Naive thymus-derived CD8-positive, alpha-beta T cell (primary cell): ENCODE data around the gene ARHGAP22. TPM values are rescaled to one million over a fixed set of nuclear protein-coding genes. Genes with fewer than 3 reads are reported as not detected.
A peak's percentile ranks its signal among the peaks of the same experiment; 100 is the strongest.

ENCODE experiments used
- ATAC-seq, 2 donors: fragments of 150-1000 bp; cut with Tn5 transposase in 1 of 2; sonication (Bioruptor Pico), chemical (Tn5 transposase) in 1 of 2; 1 replicate in 1 of 2; 2 replicates in 1 of 2; pipeline ENCODE4 v1.10.0; 2021; ENCODE audit warnings: mild to moderate bottlenecking in 2 of 2, moderate library complexity in 2 of 2
- POLR2A ChIA-PET: fragments of 350-600 bp; sonication (Branson Sonifier 250); formaldehyde crosslinking; loops from one replicate; lab custom pipeline; 2021; ENCODE audit warnings: antibody characterized with exemption; lab: Charles Lee
- DNase-seq, 10 donors: peaks; one replicate each; pipeline versions ENCODE4 v3.0.0 to v3.0.0-alpha.2; 2020 to 2022
- H3K27ac Mint-ChIP-seq, 10 donors: one replicate each; pipeline ENCODE4 v1.8.0; 2020 to 2022; ENCODE audit warnings: mild to moderate bottlenecking in 10 of 10, mixed read lengths in 10 of 10, moderate library complexity in 4 of 10, inconsistent platforms in 1 of 10
- H3K27me3 Mint-ChIP-seq, 5 donors: one replicate each; pipeline ENCODE4 v1.8.0; 2021 to 2022; ENCODE audit warnings: mixed read lengths in 5 of 5
- H3K36me3 Mint-ChIP-seq, 3 donors: one replicate each; pipeline ENCODE4 v1.8.0; 2020 to 2022; ENCODE audit warnings: mixed read lengths in 3 of 3, mild to moderate bottlenecking in 2 of 3, inconsistent platforms in 1 of 3
- H3K4me1 Mint-ChIP-seq, 4 donors: one replicate each; pipeline ENCODE4 v1.8.0; 2021 to 2022; ENCODE audit warnings: mixed read lengths in 4 of 4
- H3K4me3 Mint-ChIP-seq, 10 donors: one replicate each; pipeline ENCODE4 v1.8.0; 2020 to 2022; ENCODE audit warnings: mild to moderate bottlenecking in 10 of 10, mixed read lengths in 10 of 10, moderate library complexity in 6 of 10, inconsistent platforms in 1 of 10
- H3K9me3 Mint-ChIP-seq, 9 donors: one replicate each; pipeline ENCODE4 v1.8.0; 2020 to 2022; ENCODE audit warnings: mixed read lengths in 9 of 9, mild to moderate bottlenecking in 3 of 9, inconsistent platforms in 1 of 9, moderate library complexity in 1 of 9
- polyA plus RNA-seq, 3 donors: library from polyadenylated mRNA; unstranded; fragments of 300-500 nt; fragmentation: Illumina TruSeq; gene quantifications; one replicate each; pipeline ENCODE4 v1.2.3, GENCODE V29; 2021
- total RNA-seq, 8 experiments: library from RNA in 2 of 8; stranded (reverse) in 2 of 8; gene quantifications; one replicate each; pipeline ENCODE4 v1.2.3 and lab custom pipeline; 2021 to 2026

The ARHGAP22 gene
- total and polyA plus RNA-seq, 5 experiments from 2014 or later = 0.88 TPM; not detected in 4

DNA sequence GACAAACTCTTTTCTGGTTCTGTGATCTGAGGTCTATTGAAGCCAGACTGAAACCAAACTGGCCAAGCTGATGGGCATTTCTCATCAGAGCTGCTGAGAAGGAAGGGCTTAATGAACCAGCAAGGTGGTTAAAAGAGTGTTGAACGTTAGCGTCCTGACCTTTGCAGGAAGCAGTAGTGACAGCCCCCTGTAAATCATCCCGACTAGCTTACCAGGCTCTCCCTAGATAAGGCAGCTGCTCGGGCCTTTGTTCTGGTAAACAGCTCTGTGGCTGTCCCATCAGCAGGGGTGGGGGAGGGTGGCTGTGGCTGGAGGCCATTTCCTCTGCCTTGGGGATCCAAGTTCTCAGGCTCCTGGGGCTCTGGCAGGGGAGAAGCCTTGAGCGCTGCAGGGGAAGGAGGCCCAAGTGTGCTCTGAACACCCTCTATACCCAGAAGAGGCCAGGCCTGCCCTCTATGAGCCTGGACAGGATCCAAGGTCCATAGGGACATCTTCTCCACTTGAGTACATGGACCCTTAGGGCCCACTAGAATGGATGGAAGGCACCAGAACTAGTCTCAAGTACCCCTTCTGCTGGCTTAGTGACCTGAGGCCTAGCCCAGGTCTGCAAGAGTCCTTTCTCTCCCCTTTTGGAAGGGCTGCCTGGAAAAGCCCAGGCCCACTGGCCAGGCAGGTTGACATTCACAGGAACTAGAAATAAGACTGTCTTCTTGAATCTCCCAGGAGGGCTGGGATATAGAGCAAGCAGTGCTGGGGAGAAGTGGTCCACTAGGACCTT is 134.6 kb downstream of the ARHGAP22 start:
- Mint-ChIP-seq H3K27ac (peak overlapping the region in 1 of 10 donors; percentile 1), H3K9me3 (no peaks in the 10 kb centered on the region), H3K36me3 (no peaks in the 10 kb centered on the region), H3K4me3 (no peak overlapping the region), H3K4me1 (no peaks in the 10 kb centered on the region), H3K27me3 (peaks cover 0 to 2% (median 0%) of the 10 kb centered on the region in 5 donors)
- POLR2A ChIA-PET = no interaction called here
- ATAC-seq (no peak), DNase-seq (peak in 2 of 10 donors; percentile 10 to 53)

DNA sequence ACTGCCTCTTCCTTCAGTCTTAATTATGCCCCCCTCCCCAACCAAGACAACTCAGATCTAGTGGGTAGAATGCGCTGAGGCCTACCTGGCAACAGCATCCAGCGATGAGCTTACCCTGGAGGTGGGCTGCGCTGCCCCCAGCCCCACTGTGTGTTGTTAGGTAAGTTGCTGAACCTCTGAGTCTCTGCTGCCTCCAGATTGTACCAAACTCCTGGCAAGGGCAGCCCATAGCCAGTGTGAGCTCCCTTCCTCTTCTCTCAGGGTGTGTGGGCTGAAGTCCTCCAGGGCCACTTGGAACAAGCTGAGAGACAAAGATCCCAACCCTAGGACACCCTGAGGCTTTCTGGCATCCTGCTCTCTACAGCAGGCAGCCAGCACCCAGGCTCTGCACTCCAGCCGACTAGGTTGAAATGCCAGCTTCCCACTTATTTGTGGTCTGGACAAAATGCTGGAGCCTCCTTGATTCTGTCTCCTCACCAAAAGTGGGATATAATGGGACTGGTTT is 135.3 kb downstream of the ARHGAP22 start:
- no peak overlapping the region for H3K4me3 Mint-ChIP-seq

DNA sequence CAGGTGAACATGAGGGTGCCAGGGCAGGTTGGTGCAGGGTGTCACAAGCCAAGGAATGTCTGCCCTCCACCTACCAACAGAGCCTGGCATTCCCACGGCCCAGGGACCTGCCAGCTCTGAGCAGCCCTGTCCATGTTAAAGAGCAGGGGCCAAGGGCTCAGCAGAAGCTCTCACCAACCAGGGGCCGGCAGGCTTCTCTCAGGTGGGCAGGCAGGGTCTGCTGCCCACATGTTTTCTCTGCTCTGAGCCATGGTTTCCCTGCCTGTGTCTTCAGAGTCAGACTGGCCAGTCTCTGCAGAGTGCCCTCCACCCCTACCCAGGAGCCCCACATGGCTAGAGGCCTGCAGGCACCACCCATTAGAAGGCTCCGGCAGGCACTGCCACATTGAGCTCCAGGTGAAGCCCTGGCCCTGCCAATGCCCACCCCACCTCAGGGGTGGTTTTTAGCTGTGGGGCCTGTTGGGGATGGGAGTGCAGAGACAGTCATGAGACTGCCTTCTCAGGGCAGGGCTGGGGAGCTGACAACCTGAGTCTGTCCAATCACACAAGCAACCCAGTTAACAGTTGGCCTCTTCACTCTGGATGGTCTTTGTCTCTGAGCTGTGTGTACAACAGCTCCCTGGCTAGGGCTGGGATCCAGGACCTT is 135.9 kb downstream of the ARHGAP22 start:
- H3K9me3 Mint-ChIP-seq = peaks cover 0 to 2% (median 0%) of the 10 kb centered on the region in 9 donors
- ATAC-seq (no peak), DNase-seq (peak in 2 of 10 donors; percentile 4 to 30)
- H3K4me1 Mint-ChIP-seq = no peaks in the 10 kb centered on the region
- H3K4me3 Mint-ChIP-seq = no peak overlapping the region
- no peaks in the 10 kb centered on the region for H3K27me3 Mint-ChIP-seq
- H3K36me3 Mint-ChIP-seq = no peaks in the 10 kb centered on the region
- no peak overlapping the region for H3K27ac Mint-ChIP-seq
- POLR2A ChIA-PET = no interaction called here

More for the DNA sequence above, 135.3 kb downstream of the ARHGAP22 start:
- Mint-ChIP-seq H3K36me3 (no peaks in the 10 kb centered on the region), H3K27ac (peak overlapping the region in 1 of 10 donors; percentile 1), H3K4me1 (no peaks in the 10 kb centered on the region), H3K9me3 (no peaks in the 10 kb centered on the region), H3K27me3 (no peaks in the 10 kb centered on the region)
- ATAC-seq = no peak
- DNase-seq = peak in 2 of 10 donors; percentile 6 to 53
- POLR2A ChIA-PET = no interaction called here

DNA sequence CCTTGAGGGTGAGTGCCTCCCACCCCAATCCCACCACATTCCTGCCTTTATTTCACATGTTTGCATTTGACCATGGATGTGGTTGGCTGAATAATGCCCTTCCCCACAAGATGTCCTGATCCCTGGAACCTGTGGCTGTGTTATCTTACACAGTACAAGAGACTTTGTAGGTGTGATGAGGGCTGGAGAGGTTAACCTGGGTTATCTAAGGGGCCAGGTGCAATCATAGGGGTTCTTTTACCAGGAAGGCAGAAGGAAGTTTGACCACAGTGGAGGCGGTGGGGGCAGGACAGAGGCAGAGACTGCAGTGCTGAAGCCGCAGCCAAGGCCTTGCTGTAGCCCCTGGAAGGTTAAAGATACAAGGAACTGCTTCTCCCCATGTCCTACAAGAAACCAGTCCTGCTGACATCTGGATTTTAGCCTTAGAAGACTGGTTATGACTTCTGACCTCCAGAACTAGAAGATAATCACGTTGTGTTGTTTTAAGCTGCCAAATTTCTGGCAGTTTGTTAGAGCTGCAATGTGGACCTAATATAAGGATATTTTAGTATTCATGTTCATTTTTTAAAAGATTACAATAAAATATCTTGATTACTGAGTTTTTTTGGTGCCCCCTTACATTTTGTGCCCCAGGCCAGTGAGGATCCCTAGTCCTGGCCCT is 136.6 kb downstream of the ARHGAP22 start:
- no peak for ATAC-seq
- Mint-ChIP-seq H3K27ac (peak overlapping the region in 1 of 10 donors; percentile 43), H3K36me3 (no peaks in the 10 kb centered on the region), H3K9me3 (peaks cover 0 to 2% (median 0%) of the 10 kb centered on the region in 9 donors), H3K4me1 (no peaks in the 10 kb centered on the region), H3K27me3 (no peaks in the 10 kb centered on the region), H3K4me3 (no peak overlapping the region)
- peak in 1 of 10 donors; percentile 43 for DNase-seq
- POLR2A ChIA-PET = no interaction called here

DNA sequence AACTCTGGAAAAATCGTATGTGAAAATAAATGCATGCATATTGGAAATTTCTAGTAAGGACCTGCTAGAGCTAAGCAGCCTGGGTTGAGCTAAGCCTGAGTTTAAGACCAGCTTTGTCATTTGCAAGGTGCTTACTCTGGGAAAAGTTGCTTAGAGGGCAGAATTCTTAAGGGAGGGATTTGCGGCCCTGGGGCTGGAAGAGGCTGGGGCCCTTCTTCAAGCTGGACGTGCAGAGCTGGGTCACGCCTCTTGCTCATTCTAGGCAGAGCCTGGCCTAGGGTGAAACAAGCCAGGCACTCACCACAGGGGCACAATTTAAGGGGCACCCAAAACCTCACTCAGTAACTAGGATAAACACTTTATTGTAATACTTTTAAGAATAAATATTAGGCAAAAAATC is 137.2 kb downstream of the ARHGAP22 start:
- POLR2A ChIA-PET = no interaction called here
- Mint-ChIP-seq H3K9me3 (peaks cover 0 to 2% (median 0%) of the 10 kb centered on the region in 9 donors), H3K27ac (no peak overlapping the region), H3K27me3 (no peaks in the 10 kb centered on the region), H3K4me3 (no peak overlapping the region), H3K4me1 (no peaks in the 10 kb centered on the region), H3K36me3 (no peaks in the 10 kb centered on the region)
- no peak for ATAC-seq
- no peak for DNase-seq

DNA sequence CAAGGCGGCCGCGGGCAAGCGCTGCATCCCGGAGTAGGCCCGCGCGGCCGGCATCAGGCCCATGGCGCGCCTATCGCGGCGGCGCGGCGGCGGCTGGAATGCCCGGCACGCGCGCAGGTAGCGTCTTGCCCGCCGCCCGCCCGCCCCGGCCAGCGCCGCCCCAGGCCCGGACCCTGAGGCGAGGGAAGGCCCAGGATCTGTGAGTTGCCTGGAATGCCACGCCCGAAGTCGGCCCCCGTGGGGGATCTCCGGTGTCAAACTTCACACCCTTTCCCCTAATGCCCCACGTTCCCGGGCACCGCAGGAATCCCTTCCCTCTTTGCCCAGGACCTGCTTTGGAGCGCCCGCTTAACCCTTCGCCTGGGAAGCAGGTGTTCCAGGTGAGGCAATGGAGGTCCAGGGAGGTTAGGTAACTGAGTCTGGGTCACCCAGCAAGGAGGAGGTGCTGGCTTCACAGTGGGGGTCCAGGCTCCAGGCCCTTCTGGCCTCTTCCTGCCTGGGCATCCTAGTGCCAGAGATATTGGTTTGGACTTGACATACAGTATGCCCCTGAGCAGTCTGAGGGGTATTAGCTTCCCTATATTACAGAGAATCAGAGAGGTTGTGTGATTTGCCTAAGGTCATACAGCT is 138.1 kb downstream of the ARHGAP22 start:
- Mint-ChIP-seq H3K9me3 (peaks cover 0 to 2% (median 0%) of the 10 kb centered on the region in 9 donors), H3K4me3 (no peak overlapping the region), H3K4me1 (no peaks in the 10 kb centered on the region), H3K27ac (no peak overlapping the region), H3K36me3 (no peaks in the 10 kb centered on the region), H3K27me3 (no peaks in the 10 kb centered on the region)
- DNase-seq = peak in 2 of 10 donors; percentile 10 to 37
- POLR2A ChIA-PET = no interaction called here
- ATAC-seq = no peak

DNA sequence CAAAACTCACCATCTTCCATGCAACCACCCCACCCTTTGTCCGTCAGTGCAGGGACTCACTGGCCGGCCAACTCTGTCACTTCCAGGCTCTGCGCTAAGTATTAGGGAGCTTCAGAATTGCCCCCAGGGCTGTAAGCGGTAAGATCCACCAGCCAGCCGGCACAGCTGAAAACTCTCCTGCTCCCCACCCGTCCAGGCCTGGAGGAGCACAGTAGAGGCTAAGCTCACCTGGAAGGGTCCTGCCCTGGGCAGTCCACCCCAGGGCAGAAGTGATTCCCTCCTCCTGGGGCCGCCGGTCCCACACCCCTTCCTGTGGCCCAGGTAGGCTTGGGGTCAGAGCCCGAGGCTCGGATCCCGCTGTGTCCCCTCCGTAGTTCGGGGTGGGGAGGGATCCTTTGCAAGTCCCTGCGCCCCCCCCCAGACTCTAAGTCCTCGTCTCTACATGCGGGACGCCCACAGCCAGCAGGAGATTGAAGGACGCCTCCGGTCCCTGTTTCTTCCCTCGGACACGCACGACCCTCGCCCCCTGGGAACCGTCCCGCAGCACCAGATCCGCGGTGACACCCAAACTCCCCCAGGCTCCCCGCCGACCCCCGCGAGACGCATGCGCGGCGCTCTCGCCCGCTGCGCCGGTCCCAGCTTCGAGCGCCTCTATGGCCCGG is 138.9 kb downstream of the ARHGAP22 start:
- ATAC-seq = no peak
- DNase-seq = peak in 2 of 10 donors; percentile 7 to 32
- POLR2A ChIA-PET = no interaction called here
- H3K9me3 Mint-ChIP-seq = peaks cover 0 to 2% (median 0%) of the 10 kb centered on the region in 9 donors
- no peaks in the 10 kb centered on the region for H3K4me1 Mint-ChIP-seq
- H3K36me3 Mint-ChIP-seq = no peaks in the 10 kb centered on the region
- H3K27me3 Mint-ChIP-seq = no peaks in the 10 kb centered on the region
- peak overlapping the region in 1 of 10 donors; percentile 11 for H3K27ac Mint-ChIP-seq
- no peak overlapping the region for H3K4me3 Mint-ChIP-seq

DNA sequence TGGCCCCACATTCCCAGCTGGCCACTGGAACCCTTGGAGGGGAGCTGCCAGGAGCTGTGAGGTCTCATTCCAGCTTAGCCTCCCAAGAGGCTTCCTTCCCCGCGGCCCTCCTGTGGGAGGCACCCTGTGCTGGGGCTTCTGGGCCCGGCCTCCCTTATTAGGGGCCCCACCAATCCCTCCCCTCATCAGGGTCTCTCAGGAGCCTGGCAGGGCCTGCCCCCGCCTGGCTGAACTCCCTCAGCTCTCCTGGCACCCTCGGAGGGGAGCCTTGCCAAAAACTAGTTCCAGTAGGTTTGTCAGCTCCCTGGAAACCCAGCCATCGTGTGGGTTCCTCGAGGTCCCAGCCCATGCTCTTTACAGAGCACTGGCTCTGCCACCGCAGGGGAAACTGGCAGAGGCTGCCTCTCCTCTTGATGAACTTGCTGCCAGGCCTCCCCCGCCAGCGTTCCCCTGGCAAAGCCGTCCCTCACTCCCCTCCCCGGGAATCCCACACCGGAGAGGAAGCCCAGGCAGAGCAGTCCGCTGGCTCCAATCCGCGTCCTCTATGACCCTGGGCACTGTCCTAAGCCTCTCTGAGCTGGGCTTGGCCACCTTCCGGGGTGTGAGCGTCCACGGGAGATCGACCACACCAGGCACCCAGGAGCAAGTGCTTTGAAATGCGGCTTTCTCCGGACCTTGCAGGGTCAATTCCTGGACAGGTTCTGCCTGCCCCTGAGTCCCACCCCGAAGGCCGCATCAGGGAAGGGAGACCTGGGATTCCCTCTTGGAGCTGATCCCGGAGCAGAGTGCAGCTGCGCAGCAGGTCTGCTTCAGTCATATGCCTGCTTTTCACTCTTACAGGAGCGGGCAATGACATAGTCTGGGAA is 139.8 kb downstream of the ARHGAP22 start:
- Mint-ChIP-seq H3K9me3 (peaks cover 0 to 2% (median 0%) of the 10 kb centered on the region in 9 donors), H3K27me3 (no peaks in the 10 kb centered on the region), H3K4me1 (no peaks in the 10 kb centered on the region), H3K4me3 (no peak overlapping the region), H3K36me3 (no peaks in the 10 kb centered on the region), H3K27ac (no peak overlapping the region)
- ATAC-seq (no peak), DNase-seq (peak in 1 of 10 donors; percentile 54)
- POLR2A ChIA-PET = no interaction called here

DNA sequence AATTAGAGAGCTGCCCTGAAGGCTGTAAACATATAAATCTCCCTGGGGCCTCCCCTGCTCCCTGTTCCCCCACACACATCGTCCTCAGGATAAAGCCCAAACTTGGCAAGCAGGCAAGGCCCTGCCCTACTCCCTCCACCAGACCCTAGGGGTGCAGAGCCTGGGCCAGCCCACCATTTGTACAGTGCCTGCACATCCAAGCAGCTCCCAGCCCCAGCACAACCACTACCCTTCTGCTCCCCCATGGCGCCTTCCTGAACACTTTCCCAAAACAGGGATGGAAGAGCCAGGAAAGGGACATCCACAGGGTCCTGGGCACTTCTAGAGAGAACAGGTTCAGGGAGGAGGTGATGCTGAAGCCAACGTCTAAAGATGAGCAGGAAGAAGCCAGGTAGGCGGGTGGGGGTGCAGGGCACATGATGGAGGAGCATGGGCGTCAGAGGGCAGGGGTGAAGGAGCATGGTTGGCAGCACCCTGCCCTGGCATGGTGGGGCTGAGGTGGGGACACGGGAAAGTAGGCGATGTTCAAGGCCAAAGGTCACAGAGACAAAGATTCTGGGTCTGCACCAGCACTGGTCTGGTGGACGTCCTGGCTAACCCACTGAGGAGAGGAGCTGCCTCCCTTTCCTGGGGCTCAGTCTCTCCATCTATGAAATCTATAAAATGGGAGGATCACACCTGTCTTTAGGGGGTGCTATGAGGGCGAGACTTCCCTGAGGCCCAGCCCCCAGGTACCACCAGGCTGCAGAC is 140.6 kb downstream of the ARHGAP22 start:
- ATAC-seq = no peak
- H3K36me3 Mint-ChIP-seq = no peaks in the 10 kb centered on the region
- peak overlapping the region in 1 of 10 donors; percentile 30 for H3K27ac Mint-ChIP-seq
- no peak overlapping the region for H3K4me3 Mint-ChIP-seq
- POLR2A ChIA-PET = no interaction called here
- H3K27me3 Mint-ChIP-seq = no peaks in the 10 kb centered on the region
- no peaks in the 10 kb centered on the region for H3K4me1 Mint-ChIP-seq
- peak in 1 of 10 donors; percentile 45 for DNase-seq
- H3K9me3 Mint-ChIP-seq = peaks cover 0 to 2% (median 0%) of the 10 kb centered on the region in 9 donors

DNA sequence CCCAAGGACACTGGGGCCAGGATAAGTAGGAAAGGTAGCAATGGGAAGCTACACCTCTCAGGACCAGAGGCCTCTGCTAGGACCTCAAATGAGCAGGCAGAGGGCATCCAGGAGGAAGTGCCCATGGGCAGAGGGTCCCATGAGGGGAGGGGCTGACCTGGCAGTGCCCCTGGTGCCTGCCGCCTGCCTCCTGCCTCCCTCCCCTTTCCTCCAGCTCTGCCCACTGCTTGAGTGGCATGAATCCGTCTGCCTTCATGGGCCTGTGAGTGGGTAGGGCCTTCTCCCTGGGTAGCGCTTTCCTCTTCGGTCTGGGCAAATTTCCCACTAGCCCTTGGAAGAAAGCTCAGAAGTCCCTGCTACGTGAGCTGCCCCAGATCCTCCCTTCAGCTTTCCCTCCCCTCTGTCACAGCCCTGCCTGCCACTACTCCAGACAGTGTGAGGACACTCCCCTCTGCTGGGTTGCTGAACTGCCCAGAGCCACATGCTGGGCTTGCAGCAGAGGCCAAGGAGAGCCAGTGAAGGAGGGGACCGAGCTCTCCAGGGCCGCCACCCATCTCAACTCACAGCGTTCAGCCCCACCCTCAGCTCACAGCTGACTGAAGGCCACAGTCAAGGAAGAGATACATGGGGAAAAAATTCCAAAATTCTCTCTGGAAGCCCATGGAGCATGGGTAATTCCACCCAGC is 141.4 kb downstream of the ARHGAP22 start:
- POLR2A ChIA-PET = no interaction called here
- Mint-ChIP-seq H3K27ac (peak overlapping the region in 1 of 10 donors; percentile 30), H3K27me3 (no peaks in the 10 kb centered on the region), H3K4me3 (no peak overlapping the region), H3K36me3 (no peaks in the 10 kb centered on the region), H3K9me3 (peaks cover 0 to 2% (median 0%) of the 10 kb centered on the region in 9 donors), H3K4me1 (no peaks in the 10 kb centered on the region)
- ATAC-seq (no peak), DNase-seq (peak in 1 of 10 donors; percentile 22)
